SU-DHL-6 (cell line): ENCODE data around the gene GRK2.

ENCODE experiments used
- H2AFZ ChIP-seq: fragments of 200-600 bp; sonication (generic); 2 replicates; pipeline ENCODE4 v1.6.1; 2014; ENCODE audit warnings: low read depth, mild to moderate bottlenecking, moderate library complexity, mixed read lengths, antibody characterized with exemption, low read length; ENCODE audit not compliant: severe bottlenecking
- H3F3A ChIP-seq: fragments of 200-600 bp; shearing (Covaris generic); 2 replicates; pipeline ENCODE4 v1.6.0; 2016; ENCODE audit warnings: antibody characterized with exemption, mild to moderate bottlenecking; ENCODE audit not compliant: insufficient read depth
- H3K27ac ChIP-seq: fragments of 200-600 bp; sonication (generic); 2 replicates; pipeline ENCODE4 v1.5.1; 2016; ENCODE audit warnings: low read depth, mild to moderate bottlenecking, low read length, moderate library complexity, mixed read lengths
- H3K27me3 ChIP-seq: fragments of 200-600 bp; sonication (generic), shearing (Covaris generic); 2 replicates; pipeline ENCODE4 v1.6.0; 2014; ENCODE audit warnings: mild to moderate bottlenecking, low read length
- H3K36me3 ChIP-seq: fragments of 200-600 bp; sonication (generic); 2 replicates; pipeline ENCODE4 v1.6.1; 2014; ENCODE audit warnings: mild to moderate bottlenecking, low read length, mixed read lengths
- H3K4me2 ChIP-seq: fragments of 300-600, 200-600 bp; shearing (Covaris generic), sonication (generic); 2 replicates; pipeline ENCODE4 v1.6.0; 2014; ENCODE audit warnings: low read length, low read depth, mild to moderate bottlenecking; ENCODE audit not compliant: poor library complexity, severe bottlenecking
- H3K4me3 ChIP-seq: fragments of 200-600 bp; sonication (generic); 2 replicates; pipeline ENCODE4 v1.5.1; 2014; ENCODE audit warnings: antibody characterized with exemption, low read length, mild to moderate bottlenecking, mixed read lengths; ENCODE audit not compliant: insufficient read depth, poor library complexity, severe bottlenecking
- H3K79me2 ChIP-seq: fragments of 200-600 bp; sonication (generic); 2 replicates; pipeline ENCODE4 v1.6.1; 2014; ENCODE audit warnings: mild to moderate bottlenecking, low read length, moderate library complexity; ENCODE audit not compliant: insufficient read depth
- H3K9ac ChIP-seq: fragments of 200-600 bp; sonication (generic); 2 replicates; pipeline ENCODE4 v1.7.0; 2014; ENCODE audit warnings: mild to moderate bottlenecking, low read length
- H3K9me2 ChIP-seq: fragments of 200-600 bp; sonication (generic); replicated peaks from 2 replicates; pipeline ENCODE4 v1.6.1; 2014; ENCODE audit warnings: low read length; ENCODE audit not compliant: insufficient read depth
- H3K9me3 ChIP-seq: fragments of 200-600 bp; sonication (generic); 2 replicates; pipeline ENCODE4 v1.6.1; 2014; ENCODE audit warnings: low read length, mixed read lengths; ENCODE audit not compliant: insufficient read depth
- H4K20me1 ChIP-seq: fragments of 200-600 bp; sonication (generic); 2 replicates; pipeline ENCODE4 v1.6.1; 2014; ENCODE audit warnings: low read depth, mild to moderate bottlenecking, antibody characterized with exemption, low read length, moderate library complexity, mixed read lengths
- EZH2phosphoT487 ChIP-seq: fragments of 200-600 bp; sonication (generic), shearing (Covaris generic); conservative IDR thresholded peaks from 2 replicates; pipeline ENCODE4 v1.6.1; 2018; ENCODE audit warnings: mild to moderate bottlenecking, antibody characterized with exemption, low read length, moderate library complexity, mixed read lengths
- TF ChIP-seq, protein P1 (sequence below): fragments of 200-600 bp; sonication (generic); IDR thresholded peaks from one replicate; pipeline ENCODE4 v1.5.1; 2017; ENCODE audit warnings: antibody characterized with exemption, mild to moderate bottlenecking, low read length, moderate library complexity; ENCODE audit not compliant: insufficient read depth, poor library complexity, severe bottlenecking

GRK2 gene

DNA sequence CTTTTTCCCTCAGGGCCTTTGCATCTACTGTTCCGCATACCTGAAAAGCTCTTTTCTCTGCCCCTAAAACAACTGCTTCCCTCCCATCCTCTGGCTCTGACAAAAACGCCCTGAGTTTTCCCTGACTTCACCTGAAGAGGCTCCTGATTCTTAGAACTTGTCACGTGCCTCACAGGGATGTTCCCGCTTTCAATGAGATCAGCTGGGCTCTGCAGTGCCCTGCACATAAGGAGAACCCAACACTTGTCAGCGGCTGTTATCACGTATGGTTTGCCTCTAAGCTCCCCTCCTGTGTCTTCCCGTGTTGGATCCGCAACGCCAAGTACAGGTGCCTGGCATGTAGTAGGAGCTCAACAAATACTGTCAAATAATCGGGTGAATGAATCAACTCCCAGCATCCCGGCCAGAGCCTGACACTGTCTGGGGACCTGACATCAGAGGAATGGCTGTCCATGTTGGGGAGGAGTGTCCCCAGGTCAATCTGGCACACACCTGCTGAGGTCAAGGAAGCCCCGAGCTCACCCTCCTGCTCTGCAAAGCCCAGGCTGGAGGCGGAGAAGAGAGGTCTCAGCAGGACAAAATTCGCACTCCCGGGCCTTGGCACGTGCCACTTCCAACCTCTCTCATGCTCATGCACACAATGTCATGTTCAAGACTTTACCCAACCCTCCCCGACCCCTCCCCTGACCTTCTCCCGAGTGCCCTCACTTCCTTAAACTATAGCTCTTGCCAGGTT, 4.2 kb upstream of the GRK2 start:
- Histone ChIP-seq H3K9me2 (no peaks in the 10 kb centered on the region), H3K4me3 (no peak overlapping the region), H3F3A (peaks cover 9% of the 10 kb centered on the region), H3K27ac (no peak overlapping the region), H3K9me3 (no peaks in the 10 kb centered on the region), H3K79me2 (peaks cover 5% of the 10 kb centered on the region), H3K27me3 (no peaks in the 10 kb centered on the region), H3K9ac (peak overlapping the region; percentile 19; the same call in 1 of the 2 replicates), H2AFZ (peak overlapping the region; percentile 72), H3K36me3 (no peaks in the 10 kb centered on the region), H4K20me1 (no peaks in the 10 kb centered on the region), H3K4me2 (peak overlapping the region; percentile 44)
- TF ChIP-seq EZH2phosphoT487, result no peak
- TF ChIP-seq, protein P1, sequence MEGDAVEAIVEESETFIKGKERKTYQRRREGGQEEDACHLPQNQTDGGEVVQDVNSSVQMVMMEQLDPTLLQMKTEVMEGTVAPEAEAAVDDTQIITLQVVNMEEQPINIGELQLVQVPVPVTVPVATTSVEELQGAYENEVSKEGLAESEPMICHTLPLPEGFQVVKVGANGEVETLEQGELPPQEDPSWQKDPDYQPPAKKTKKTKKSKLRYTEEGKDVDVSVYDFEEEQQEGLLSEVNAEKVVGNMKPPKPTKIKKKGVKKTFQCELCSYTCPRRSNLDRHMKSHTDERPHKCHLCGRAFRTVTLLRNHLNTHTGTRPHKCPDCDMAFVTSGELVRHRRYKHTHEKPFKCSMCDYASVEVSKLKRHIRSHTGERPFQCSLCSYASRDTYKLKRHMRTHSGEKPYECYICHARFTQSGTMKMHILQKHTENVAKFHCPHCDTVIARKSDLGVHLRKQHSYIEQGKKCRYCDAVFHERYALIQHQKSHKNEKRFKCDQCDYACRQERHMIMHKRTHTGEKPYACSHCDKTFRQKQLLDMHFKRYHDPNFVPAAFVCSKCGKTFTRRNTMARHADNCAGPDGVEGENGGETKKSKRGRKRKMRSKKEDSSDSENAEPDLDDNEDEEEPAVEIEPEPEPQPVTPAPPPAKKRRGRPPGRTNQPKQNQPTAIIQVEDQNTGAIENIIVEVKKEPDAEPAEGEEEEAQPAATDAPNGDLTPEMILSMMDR, result no peak

DNA sequence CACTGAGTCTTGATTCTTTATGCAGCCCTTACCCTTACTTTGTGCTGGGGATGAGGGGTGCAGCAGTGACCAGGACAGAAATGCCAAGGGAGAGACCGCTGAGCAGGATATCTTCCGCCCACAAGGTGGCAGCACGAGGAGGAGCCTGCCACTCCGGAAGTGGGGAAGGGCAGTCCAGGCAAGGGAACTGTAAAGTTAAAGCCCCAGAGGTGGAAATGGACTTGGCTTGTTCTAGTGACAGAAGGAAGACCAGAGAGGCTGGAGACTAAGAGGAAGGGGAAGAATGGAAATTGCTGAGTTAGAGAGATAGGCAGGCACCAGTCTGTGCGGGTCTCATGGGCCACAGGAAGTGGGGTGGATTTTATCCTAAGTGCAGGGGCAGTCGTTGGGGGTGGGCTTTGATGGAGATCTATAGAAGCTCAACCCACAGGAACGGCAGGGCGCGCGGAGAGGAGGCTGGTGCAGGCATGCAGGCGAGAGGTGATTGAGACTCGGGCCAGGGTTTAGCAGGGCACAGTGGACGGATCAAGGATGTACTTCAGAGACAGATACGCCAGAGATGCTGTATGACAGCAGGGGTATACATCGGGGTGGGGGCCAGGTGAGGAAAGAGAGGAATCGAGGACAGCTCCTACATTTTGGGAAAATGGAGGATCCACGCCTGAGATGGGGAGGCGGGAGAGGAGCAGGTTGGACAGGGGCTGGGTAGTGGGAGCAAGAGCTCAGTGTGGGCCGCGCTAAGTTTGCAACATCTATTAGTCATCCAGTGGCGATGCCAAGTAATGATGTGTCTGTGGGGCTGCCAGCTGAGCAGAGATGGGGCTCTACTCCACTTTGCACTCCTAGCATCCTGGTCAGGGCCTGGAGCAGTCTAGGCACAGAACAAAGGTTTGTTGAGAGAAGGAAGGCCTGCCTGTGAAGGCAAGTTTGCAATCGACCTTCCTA, 3.3 kb upstream of the GRK2 start:
- Histone ChIP-seq H3K79me2 (peaks cover 12% of the 10 kb centered on the region), H3K27me3 (no peaks in the 10 kb centered on the region), H4K20me1 (no peaks in the 10 kb centered on the region), H3K36me3 (no peaks in the 10 kb centered on the region), H3K27ac (no peak overlapping the region), H3K4me2 (peak overlapping the region; percentile 44), H3K9me2 (no peaks in the 10 kb centered on the region), H3K9ac (peak overlapping the region; percentile 19), H2AFZ (peak overlapping the region; percentile 72), H3K9me3 (no peaks in the 10 kb centered on the region), H3K4me3 (no peak overlapping the region), H3F3A (peaks cover 10% of the 10 kb centered on the region)
- TF ChIP-seq, protein P1, result peak; percentile 96
- TF ChIP-seq EZH2phosphoT487, result no peak

DNA sequence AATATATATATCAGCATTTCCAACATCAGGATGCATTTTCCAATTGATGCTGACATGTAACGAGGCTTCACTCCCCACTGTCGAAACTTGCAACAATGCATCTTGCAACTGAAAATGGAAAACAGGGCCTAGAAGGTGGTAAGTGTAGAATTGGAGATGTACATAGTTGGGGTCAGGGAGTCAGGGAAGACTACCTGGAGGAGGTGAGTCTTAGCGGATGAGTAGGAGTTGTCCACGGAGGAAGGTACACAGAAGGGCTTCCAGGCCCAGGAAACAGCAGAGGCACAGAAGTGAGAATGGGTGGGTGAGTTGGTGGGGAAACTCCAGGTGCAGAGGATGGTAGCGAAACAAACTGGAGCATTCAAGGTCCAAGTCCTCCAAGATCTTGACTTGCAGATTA, 2.0 kb upstream of the GRK2 start:
- Histone ChIP-seq H3K9ac (no peak overlapping the region), H4K20me1 (no peaks in the 10 kb centered on the region), H3K79me2 (peaks cover 25% of the 10 kb centered on the region), H2AFZ (no peak overlapping the region), H3K27ac (no peak overlapping the region), H3K9me2 (no peaks in the 10 kb centered on the region), H3K27me3 (no peaks in the 10 kb centered on the region), H3K36me3 (no peaks in the 10 kb centered on the region), H3F3A (peaks cover 18% of the 10 kb centered on the region), H3K4me2 (no peak overlapping the region), H3K9me3 (no peaks in the 10 kb centered on the region), H3K4me3 (no peak overlapping the region)
- TF ChIP-seq, protein P1, result no peak
- TF ChIP-seq EZH2phosphoT487, result no peak
